HG03432 (cell line): ENCODE data around the gene LGALS14.
A peak's percentile ranks its signal among the peaks of the same experiment; 100 is the strongest.
"Not testable (repeated sequence)": the region's sequence is repeated elsewhere in the genome, so short reads cannot be mapped to it uniquely, and the experiment has no call there.

Experiments
- ATAC-seq: cut with Tn5 transposase; IDR thresholded peaks from one replicate; pipeline ENCODE4 v1.9.1; 2021; ENCODE audit warnings: mild to moderate bottlenecking, moderate library complexity; ENCODE audit not compliant: unreplicated experiment

The LGALS14 gene

GRCh38 chr19:39704181-39705044, at the start of gene LGALS14:
TSS of gene LGALS14 (plus strand) at chr19:39704481. CDS start at chr19:39704529, 48 bp downstream.
- ATAC-seq, result no peak

DNA sequence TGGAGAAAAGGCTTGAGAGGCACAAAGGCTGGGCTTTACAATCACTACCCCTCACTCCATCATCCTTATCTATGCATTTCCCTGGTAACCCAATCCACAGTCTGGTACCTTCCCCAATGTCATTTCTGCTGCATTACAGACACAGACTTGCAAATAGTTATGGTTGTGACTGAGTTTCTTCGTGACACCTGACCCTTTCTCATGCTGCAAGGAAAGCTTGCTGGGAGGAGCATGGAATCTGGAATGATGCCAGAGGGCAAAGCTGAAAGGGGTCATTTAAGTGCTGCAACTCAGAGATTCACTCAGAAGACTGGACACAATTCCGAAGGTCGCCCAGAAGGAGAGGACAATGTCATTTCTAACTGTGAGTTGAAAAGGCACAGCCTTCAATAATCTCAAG, 48.7 kb upstream of the LGALS14 start, which contains the start of gene LGALS16:
TSS of gene LGALS16 (plus strand) at position 301 of the 400 bp plus-strand sequence. CDS start at position 350, 49 bp downstream.
- no peak for ATAC-seq

- ATAC-seq, result no peak
Measured at GRCh38 chr19:39659791-39660190, 44.5 kb upstream of the LGALS14 start.

DNA sequence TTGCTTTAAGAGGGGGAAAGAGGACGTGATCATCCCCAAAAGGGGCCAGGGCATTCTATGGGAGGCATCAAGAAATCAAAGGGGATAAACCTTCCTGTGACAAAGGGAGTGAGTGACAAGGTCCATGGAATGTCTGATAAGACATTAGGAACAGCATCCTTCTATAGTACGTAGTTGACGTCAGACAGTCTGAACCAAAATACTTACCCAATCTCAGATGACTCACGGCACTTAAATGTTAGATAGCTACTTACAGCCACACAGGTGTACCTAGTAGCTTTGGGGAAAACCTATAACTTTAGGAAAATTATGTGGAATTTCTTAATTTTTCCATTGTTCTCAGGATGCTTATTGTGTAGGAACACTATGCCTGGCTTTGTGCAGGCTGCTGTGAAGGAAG, 43.6 kb upstream of the LGALS14 start:
- ATAC-seq, result no peak

DNA sequence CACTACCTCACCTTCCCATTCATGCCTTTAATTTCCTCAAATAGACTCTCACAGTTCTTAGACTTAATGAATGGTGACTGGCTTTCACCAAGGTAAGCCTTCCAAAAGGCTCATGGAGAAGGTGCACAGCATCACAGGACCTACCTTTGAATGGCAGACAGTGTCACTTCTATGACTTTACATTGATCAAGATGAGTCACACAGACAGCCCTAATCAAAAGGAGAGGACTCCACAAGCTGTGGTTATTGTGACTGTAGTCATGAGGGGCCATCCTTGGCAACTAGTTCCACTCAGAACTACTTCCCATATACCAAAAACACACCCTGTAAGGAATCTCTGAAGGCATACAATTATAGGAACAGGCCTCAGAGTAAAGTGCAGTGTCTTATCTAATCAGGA, 42.7 kb upstream of the LGALS14 start:
- no peak for ATAC-seq

- not testable (repeated sequence) for ATAC-seq
Measured at GRCh38 chr19:39669860-39670259, 34.4 kb upstream of the LGALS14 start.

DNA sequence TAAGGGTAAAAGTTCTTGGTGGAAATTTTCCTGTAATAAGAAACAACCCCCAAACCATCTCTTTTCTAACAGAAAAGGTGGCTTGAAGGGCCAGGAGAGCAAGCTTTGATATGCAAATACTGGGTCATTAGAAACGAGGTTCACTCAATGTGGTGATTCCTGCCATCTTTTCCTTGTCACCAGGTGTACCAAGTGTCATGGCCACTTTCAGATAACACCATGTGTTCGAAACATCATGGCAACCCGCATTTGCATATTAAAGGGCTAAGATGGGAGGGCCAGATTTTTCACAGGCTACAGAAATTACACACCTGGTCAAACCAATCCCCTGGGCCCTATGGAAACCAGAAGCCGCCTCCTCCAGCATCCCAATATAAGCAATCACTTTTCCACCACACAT, 33.3 kb upstream of the LGALS14 start:
- no peak for ATAC-seq

DNA sequence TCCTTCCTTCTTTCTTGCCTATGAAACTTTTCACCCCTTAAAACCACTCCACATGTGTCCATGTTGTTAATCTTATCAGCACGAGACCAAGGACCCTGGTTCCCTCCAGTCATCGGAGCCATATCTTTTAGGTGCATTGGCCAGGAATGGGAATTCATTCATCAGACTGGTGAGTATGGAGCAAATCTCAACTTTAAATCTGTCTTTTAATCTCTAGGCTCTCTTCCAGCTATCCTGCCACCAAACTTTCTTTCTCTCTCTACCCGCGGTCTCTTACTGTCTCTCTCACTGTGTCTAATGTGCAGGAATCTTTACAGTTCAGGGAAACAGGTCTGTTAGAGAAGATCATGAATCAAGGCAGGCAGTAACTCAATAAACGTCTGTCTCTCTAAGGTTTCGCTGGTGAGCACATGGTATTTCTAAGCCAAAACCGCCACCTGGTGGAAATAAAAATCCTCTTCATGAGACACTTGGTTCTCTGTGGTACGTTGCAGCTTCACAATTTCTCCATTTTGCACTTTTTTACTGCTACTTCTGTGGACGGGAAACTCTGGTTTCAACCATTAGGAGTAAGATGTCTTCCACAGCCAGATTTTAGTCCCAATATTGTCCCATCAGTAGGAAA, 32.4 kb upstream of the LGALS14 start:
- no peak for ATAC-seq

DNA sequence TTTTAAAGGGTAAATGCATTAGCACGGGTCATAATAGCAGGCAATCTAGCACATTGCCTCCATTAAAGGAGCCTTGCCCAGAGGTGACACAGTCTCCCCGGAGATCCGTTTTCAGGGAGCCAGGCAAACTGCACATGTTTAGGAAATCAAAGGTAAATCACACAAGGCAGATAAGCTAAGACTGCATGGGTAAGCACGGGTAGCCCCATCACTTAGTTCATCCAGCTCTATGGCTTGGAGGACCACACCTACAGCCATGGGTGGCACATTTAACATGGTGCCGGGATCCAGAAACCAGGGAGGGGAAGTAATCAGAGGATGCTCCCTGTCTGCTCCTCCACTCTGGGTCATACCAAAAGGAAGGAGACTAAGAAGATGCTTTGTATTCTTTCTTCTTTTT, 31.8 kb upstream of the LGALS14 start:
- no peak for ATAC-seq

DNA sequence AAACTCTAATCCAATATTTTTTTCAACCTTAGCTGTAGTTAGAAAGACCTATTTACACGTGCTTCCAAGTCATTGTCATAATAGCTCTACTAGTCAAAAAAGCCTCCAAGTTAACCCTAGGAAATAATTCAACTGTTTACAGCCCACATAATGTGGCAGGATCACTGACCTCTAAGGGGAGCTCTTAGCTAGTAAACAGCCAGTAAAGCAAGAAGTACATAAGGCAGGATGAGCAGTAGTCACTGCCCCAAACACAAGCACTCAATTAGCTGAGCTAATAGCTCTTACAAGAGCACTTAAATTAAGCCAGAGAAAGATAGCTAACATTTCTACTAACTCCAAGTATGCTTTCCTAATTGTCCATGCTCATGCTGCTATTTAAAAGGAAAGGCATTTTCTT, 30.4 kb upstream of the LGALS14 start:
- ATAC-seq, result not testable (repeated sequence)

DNA sequence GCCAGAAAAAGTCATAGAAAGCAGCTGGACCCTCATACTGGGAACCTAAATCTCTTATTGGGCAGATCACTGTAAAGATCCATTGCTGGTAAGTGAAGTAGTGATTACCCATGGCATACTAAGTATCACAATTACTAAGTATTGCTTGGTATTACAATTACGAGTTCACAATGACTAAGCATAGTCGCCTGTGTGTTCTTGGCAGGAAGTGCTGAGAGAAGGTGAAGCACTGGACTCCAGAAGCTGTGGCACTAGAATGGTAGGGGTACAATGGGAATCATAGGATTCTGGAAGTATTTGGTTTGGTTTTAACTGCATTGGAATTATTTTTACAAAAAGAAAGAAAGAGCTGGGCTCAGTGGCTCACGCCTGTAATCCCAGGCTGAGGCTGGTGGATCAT, 28.3 kb upstream of the LGALS14 start:
- ATAC-seq, result no peak

- ATAC-seq, result no peak
Measured at GRCh38 chr19:39677961-39678889, 26.1 kb upstream of the LGALS14 start.

- ATAC-seq, result peak; percentile 62
Measured at GRCh38 chr19:39679056-39679790, 25.1 kb upstream of the LGALS14 start.

- no peak for ATAC-seq
Measured at GRCh38 chr19:39679791-39680168, 24.5 kb upstream of the LGALS14 start.

GRCh38 chr19:39680593-39680992, 23.7 kb upstream of the LGALS14 start:
- ATAC-seq, result no peak

DNA sequence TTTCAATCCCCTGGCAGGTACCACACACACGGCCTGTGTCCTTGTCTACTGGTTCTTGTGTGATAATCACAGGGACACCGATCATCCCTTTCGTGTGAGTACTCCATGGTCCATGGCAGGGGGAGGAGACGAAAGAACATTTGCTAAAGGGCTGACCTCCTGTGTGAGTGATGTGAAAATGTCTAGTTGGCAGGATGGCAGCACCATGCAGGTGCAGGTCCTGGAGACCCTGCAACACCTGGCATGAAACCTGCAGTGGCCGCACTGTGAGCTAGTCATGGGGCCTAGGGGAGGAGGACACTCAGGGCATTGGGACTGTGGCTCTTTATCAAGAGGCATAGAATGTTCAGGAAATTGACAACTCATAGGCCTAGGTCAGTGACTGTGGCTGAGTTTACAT, 22.9 kb upstream of the LGALS14 start:
- no peak for ATAC-seq

- no peak for ATAC-seq
Measured at GRCh38 chr19:39684267-39684666, 20.0 kb upstream of the LGALS14 start.

- no peak for ATAC-seq
Measured at GRCh38 chr19:39686739-39687138, 17.5 kb upstream of the LGALS14 start.

DNA sequence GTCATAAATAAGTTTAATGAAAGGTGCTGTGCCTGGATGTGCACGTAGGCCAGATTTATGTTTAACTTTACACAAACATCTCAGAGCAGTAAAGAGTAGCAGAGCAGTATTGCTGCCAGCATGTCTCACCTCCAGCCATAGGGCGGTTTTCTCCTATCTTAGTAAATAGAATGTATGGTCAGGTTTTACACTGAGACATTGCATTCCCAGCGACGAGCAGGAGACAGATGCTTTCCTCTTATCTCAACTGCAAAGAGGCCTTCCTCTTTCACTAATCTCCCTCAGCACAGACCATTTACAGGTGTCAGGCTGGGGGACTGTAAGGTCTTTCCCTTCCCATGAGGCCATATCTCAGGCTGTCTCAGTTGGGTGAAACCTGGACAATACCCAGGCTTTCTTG, 15.6 kb upstream of the LGALS14 start:
- ATAC-seq, result not testable (repeated sequence)

DNA sequence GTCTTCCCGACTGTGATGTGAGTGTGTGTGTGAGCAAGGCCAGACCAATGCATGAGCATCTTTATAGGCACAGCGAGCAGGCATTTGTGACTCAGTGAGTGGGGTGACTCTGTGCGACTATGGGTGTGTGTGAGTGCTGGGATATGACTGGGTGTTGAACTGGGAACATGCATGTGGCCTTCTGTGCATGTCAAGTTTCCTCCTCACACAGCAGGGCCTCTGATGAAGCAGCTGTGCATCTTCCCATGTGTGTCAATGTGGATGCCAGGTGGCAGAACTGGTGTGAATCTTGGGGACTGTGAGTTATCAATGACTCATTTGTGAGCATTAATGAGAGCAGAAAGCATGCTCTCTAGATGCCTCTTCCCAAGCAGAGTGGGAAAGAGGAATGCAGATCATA, 12.1 kb upstream of the LGALS14 start:
- ATAC-seq, result no peak

DNA sequence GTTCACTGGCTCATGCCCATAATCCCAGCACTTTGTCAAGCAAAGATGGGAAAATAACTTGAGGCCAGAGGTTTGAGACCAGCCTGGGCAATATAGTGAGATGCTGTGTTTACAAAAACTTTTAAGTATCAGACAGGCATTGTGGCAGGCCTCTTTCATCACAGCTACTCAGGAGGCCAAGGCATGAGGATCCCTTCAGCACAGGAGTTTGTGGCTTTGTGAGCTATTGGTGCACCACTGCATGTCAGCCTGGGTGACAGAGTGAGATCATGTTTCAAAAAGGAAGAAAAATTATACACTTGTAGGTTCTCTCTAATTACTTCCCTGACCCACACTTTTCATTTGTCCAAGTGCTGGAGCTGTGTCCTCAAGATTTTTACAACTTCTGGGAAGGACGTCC, 11.5 kb upstream of the LGALS14 start:
- ATAC-seq, result no peak
